Cortex of kidney (tissue), 1 donor: ENCODE measurements around the gene UNC5B.

Experiments used
- DNase-seq: peaks from one replicate; lab custom pipeline; 2025; lab: John Stamatoyannopoulos, UW

The UNC5B gene

DNA sequence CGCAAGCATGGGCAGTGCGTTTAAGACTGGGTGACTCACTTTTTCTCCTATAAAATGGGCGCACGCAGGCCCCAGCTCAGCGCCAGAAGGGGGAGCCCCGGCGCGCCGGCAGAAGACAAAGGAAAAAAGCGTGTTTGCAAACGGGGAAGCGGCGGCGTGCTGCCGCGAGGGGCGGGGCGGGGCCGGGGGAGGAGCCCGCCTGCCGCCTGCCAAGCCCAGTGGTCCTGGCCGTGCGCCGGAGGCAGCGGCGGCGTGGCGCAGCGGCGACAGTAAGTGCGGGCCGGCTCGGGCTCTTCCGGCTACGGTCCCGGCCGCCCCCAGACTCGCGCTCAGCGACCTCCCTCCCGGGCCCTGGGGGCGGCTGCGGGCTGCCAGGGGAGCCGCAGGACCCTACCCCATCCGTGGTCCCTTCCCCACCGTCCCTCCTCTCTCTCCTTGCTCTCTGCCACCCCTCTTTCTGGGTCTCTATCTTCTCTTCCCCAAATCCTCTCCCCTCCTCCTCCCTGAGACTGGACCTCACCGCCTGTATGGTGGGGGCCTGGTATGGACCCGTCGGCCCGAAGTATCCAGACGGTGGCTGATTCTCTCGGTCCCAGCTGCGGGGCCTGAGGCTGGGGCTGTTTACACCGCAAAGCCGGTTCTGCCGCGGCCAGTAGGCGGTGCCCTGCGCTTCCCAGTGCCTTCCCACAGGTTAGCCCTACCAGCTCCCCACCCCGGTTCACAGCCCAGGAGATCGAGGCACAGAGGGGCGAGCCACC lies 106.9 kb downstream of the UNC5B start, which contains the start of gene SLC29A3:
SLC29A3 (plus strand) TSS at position 218 of the 758 bp plus-strand sequence; CDS start at position 269, 51 bp downstream.
- DNase-seq = no peak

- DNase-seq = no peak
These were observed 107.5 kb downstream of the UNC5B start for GRCh38 chr10:71319800-71320392.

DNA sequence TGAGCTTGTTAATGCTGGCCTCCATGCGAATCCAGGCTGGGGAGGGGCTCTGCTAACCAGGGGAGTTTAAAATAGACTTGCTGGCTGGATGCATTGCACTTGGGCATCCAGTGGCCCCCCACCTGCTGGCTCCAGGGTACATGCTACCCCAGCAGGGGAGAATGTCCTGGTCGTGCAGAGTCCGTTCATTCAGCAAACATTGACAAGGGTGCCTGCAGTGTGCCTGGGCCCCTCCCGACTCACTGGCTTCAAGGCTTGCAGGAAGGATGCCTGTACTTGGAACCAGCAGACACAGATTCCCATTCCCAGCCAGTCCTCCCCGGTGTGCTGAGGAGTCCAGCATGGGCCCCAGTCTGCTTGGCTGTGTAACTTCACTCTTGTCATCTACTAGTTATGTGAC lies 108.2 kb downstream of the UNC5B start:
- no peak for DNase-seq

DNA sequence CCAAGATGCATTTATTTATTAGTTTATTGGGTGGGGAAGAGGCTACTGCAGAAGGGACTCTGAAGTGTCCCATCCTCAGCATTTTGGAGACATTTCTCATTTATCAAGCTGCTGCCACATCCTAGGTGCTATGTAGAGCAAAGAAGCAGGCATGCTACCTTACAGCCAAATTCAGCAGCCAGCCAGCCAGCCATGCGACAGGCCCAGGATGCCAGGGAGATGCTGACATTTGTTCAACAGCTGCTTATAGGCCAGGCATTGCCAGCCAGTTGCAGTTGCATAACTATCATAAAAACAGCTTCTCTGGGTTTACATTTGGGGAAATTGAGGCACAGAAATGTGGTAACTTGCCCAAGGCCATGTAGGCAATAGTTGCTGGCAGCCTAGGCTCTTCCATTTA lies 109.0 kb downstream of the UNC5B start:
- DNase-seq = no peak

DNA sequence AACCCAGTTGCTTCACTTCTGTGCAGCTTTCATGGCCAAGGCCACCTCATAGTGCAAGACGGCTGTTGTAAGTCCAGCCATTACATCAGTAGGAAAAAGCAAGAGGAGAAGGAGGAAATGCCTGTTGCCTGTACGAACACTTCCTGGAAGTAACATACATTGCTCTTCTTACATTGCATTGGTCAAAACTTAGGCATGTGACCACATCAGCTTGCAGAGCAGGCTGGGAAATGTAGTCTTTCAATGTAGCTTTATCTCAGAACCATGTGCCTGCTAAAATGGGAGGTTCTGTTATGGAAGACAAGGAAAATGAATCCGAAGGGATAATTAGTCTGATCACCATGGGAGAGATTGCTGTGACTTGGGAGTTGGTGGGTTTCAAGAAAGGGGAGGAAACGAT lies 111.0 kb downstream of the UNC5B start:
- DNase-seq = no peak

GRCh38 chr10:71324743-71325142 lies 112.4 kb downstream of the UNC5B start:
- DNase-seq = no peak

DNA sequence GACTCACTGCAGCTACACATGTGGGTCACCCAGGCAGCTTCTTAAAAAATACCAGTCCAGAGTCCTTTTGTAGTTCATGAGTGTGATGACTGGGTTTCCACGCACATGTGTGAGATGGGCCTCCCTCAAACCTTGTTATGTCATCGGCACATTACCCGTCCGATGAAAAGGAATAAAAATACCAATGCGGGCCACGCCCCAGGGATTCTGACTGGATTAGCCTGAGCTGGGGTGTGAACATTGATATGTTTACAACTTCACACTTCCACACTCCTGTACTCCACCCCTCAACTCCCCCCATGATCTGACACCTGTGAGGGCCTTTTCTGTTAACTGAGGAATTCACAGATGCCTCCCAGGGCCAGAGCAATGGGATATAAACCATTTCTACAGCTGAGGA lies 112.9 kb downstream of the UNC5B start:
- DNase-seq = no peak

DNA sequence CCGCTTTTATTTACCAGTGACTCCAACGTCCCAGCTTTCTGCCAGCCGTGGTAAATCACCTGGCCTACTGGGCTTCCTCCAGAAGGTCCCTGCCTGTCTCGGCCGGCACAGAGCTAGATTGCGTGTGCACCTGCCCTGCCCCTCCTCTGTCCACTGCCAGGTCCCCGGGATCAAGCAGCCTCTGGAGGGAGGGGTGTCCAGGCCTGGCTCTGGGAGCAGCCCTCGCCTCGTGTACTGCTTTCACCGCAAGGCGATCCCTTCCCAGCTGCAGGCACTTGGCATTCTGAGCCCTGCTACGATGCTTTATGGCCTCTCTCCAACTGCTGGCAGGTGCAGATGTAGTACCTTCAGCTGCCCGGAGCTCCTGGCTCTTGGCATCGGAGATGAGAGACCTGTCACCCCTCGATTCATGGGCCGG lies 114.1 kb downstream of the UNC5B start:
- DNase-seq = no peak

DNA sequence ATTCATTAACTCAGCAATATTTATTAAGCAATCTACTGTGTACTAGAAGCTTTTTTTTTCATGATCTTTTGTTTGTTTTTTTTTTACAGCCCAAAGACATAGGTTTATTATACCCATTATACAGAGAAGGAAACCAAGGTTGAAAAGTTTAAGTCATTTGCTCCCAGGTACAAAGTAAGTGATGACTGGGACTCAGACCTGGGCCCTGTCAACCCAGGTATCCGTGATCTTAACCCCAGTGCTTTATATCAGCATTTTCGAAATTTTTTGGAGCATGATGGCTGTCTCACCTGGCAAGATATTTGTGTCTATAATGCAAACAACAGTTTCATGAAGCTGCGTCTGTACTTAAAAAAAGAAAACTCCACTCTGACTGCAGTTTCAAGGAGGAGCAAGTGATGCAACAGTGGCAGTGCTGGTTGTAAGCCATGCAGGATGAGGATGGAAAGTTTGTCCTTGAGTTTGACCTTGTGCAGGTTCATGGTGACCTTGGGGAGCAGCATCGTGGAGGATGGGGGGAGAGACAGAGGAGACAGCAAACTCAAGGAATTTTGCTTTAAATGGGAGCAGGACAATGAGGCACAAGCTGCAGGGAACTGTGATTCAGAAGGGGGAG lies 118.5 kb downstream of the UNC5B start:
- no peak for DNase-seq

- no peak for DNase-seq
These were observed 119.4 kb downstream of the UNC5B start for GRCh38 chr10:71331736-71332135.

DNA sequence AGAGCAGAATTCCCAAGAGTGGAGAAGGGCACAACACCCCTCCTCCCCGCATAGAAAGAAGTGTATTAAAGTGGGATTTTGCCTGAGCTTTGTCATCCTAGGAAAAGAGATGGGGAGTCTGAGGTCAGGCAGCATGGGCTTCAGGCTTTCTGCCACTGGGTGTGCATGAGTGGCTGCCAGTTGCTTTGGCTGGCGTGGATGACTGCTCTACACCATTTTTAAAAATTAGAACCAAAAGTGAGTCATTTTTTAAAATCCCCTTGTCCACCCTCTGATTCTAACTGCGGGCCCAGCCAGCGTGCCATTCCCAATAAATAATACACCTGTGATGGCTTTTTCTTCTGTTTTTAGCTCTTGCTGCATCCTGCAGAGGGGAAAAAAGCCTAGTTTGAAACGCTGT lies 120.1 kb downstream of the UNC5B start:
- no peak for DNase-seq

- DNase-seq = no peak
These were observed 120.9 kb downstream of the UNC5B start for GRCh38 chr10:71333129-71333887.

GRCh38 chr10:71334221-71334791 lies 121.9 kb downstream of the UNC5B start:
- no peak for DNase-seq

GRCh38 chr10:71335173-71335708 lies 122.9 kb downstream of the UNC5B start:
- DNase-seq = no peak

GRCh38 chr10:71336632-71337031 lies 124.3 kb downstream of the UNC5B start:
- DNase-seq = no peak

GRCh38 chr10:71337219-71337701 lies 124.9 kb downstream of the UNC5B start:
- no peak for DNase-seq

- no peak for DNase-seq
These were observed 126.5 kb downstream of the UNC5B start for GRCh38 chr10:71338728-71339495.

DNA sequence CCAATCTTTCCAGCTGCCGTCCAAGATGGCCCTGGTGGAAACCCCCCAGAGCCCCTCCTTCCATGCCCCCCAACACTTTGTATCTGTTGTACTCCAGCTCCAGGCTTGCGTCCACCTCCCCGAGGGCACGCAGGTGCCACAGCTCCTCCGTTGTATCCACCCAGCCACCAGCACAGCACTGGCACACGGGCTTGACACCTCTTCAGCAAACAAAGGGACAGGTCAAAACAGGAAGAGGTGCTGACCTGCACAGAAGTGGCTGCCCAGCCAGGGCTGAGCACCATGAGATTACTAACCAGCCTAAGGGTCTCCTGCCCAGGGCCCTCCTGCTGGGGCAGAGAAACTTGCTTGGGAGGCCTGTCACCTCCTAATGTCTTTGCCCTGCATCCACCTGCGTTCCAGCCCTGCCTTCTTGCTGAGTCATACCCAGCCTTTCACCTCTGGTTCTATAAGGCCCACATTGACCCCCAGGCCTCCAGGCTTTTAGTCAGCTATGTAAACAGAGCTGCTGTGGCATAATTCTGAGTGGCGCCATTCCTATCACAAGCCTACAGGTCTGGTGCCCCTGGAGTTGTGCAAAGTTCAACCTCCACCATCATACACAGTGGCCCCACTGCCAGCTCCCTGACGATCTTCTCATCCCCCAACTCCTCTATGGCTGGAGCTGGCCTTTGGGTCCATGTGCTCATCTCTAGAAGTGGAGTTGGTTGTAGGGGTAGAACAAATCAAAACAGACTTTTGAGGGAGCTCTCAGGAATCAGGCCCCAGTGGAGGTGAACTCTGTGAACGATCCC lies 127.6 kb downstream of the UNC5B start:
- no peak for DNase-seq

GRCh38 chr10:71342573-71343391 lies 130.4 kb downstream of the UNC5B start:
- DNase-seq = no peak
